ENCODE results near the gene CINP.

Gene CINP

GRCh38 chr14:102321456-102322422, 41.0 kb downstream of the CINP start:
- Histone ChIP-seq H3K9me3 (no peaks in the 10 kb centered on the region), H3K36me3 (peaks cover 14% of the 10 kb centered on the region), H3K4me3 (ENCODE audit: low read depth in 1 of 2, low read length in 1 of 2) (no peak overlapping the region), H3K27me3 (no peaks in the 10 kb centered on the region), H3K4me1 (ENCODE audit: control insufficient read depth in 1 of 2, insufficient read depth in 1 of 2, low read depth in 1 of 2, low read length in 1 of 2) (peaks cover 32 to 37% of the 10 kb centered on the region in 2 experiments), H3K27ac (peak overlapping the region; percentile 91)
- no peak for TF ChIP-seq CTCF (IDR thresholded peaks at IDR 0.05)

GRCh38 chr14:102320671-102321455, 41.8 kb downstream of the CINP start:
- no peaks in the 10 kb centered on the region for H3K9me3 ChIP-seq
- peaks cover 40 to 41% of the 10 kb centered on the region in 2 experiments for H3K4me1 ChIP-seq (ENCODE audit: control insufficient read depth in 1 of 2, insufficient read depth in 1 of 2, low read depth in 1 of 2, low read length in 1 of 2)
- TF ChIP-seq CTCF (IDR thresholded peaks at IDR 0.05), result no peak
- peaks cover 5% of the 10 kb centered on the region for H3K36me3 ChIP-seq
- peak overlapping the region in 1 of 2 experiments; percentile 73 for H3K4me3 ChIP-seq (ENCODE audit: low read depth in 1 of 2, low read length in 1 of 2)
- peak overlapping the region; percentile 91 for H3K27ac ChIP-seq
- no peaks in the 10 kb centered on the region for H3K27me3 ChIP-seq

- H3K9me3 ChIP-seq, result no peaks in the 10 kb centered on the region
- H3K27ac ChIP-seq, result peak overlapping the region; percentile 91
- H3K27me3 ChIP-seq, result no peaks in the 10 kb centered on the region
- TF ChIP-seq CTCF (IDR thresholded peaks at IDR 0.05), result no peak
- H3K4me3 ChIP-seq (ENCODE audit: low read depth in 1 of 2, low read length in 1 of 2), result peak overlapping the region; percentile 73 to 82
- H3K4me1 ChIP-seq (ENCODE audit: control insufficient read depth in 1 of 2, insufficient read depth in 1 of 2, low read depth in 1 of 2, low read length in 1 of 2), result peaks cover 41% of the 10 kb centered on the region in 2 experiments
- no peaks in the 10 kb centered on the region for H3K36me3 ChIP-seq
These were observed 42.5 kb downstream of the CINP start for GRCh38 chr14:102320033-102320660.

GRCh38 chr14:102319351-102320032, 43.2 kb downstream of the CINP start, which contains the start of gene ZNF839:
ZNF839 (plus strand) TSS chr14:102319746; CDS start chr14:102319766, 20 bp downstream.
- H3K36me3 ChIP-seq, result no peaks in the 10 kb centered on the region
- H3K27me3 ChIP-seq, result no peaks in the 10 kb centered on the region
- no peak for TF ChIP-seq CTCF (IDR thresholded peaks at IDR 0.05)
- peaks cover 46% of the 10 kb centered on the region in 2 experiments for H3K4me1 ChIP-seq (ENCODE audit: control insufficient read depth in 1 of 2, insufficient read depth in 1 of 2, low read depth in 1 of 2, low read length in 1 of 2)
- peak within 1 kb of the TSS; percentile 73 to 82 for H3K4me3 ChIP-seq (ENCODE audit: low read depth in 1 of 2, low read length in 1 of 2)
- H3K9me3 ChIP-seq, result no peaks in the 10 kb centered on the region
- H3K27ac ChIP-seq, result peak within 1 kb of the TSS; percentile 91
